ENCODE results near the gene SMOC2.

The SMOC2 gene

GRCh38 chr6:168506460-168506859, 65.5 kb downstream of the SMOC2 start:
- no peak overlapping the region for H3K9ac ChIP-seq (ENCODE audit: low read length)
- DNase-seq (ENCODE audit: low read depth) = no peak
- H3K27me3 ChIP-seq (replicated peaks; ENCODE audit: control insufficient read depth, insufficient read depth, low read length) = peaks cover 10% of the 10 kb centered on the region

GRCh38 chr6:168507297-168507696, 66.3 kb downstream of the SMOC2 start:
- H3K27me3 ChIP-seq (replicated peaks; ENCODE audit: control insufficient read depth, insufficient read depth, low read length) = peaks cover 4% of the 10 kb centered on the region
- no peaks in the 10 kb centered on the region for H3K9me3 ChIP-seq (ENCODE audit: control insufficient read depth, low read length)
- DNase-seq (ENCODE audit: low read depth) = no peak
- H3K36me3 ChIP-seq (ENCODE audit: control insufficient read depth, insufficient read depth, low read length, severe bottlenecking) = no peaks in the 10 kb centered on the region
- H3K9ac ChIP-seq (ENCODE audit: low read length) = no peak overlapping the region
- H3K4me3 ChIP-seq (ENCODE audit: low read length) = no peak overlapping the region
- H3K4me1 ChIP-seq (ENCODE audit: control insufficient read depth, insufficient read depth, low read length) = no peaks in the 10 kb centered on the region

More at GRCh38 chr6:168506460-168506859, 65.5 kb downstream of the SMOC2 start:
- H3K36me3 ChIP-seq (ENCODE audit: control insufficient read depth, insufficient read depth, low read length, severe bottlenecking) = no peaks in the 10 kb centered on the region
- H3K4me3 ChIP-seq (ENCODE audit: low read length) = no peak overlapping the region
- no peaks in the 10 kb centered on the region for H3K9me3 ChIP-seq (ENCODE audit: control insufficient read depth, low read length)
- H3K4me1 ChIP-seq (ENCODE audit: control insufficient read depth, insufficient read depth, low read length) = no peaks in the 10 kb centered on the region

- Histone ChIP-seq H3K27me3 (replicated peaks; ENCODE audit: control insufficient read depth, insufficient read depth, low read length) (peaks cover 4% of the 10 kb centered on the region), H3K36me3 (ENCODE audit: control insufficient read depth, insufficient read depth, low read length, severe bottlenecking) (no peaks in the 10 kb centered on the region), H3K4me3 (ENCODE audit: low read length) (no peak overlapping the region), H3K9me3 (ENCODE audit: control insufficient read depth, low read length) (no peaks in the 10 kb centered on the region), H3K4me1 (ENCODE audit: control insufficient read depth, insufficient read depth, low read length) (no peaks in the 10 kb centered on the region), H3K9ac (ENCODE audit: low read length) (no peak overlapping the region)
- no peak for DNase-seq (ENCODE audit: low read depth)
Measured at GRCh38 chr6:168507730-168508129, 66.7 kb downstream of the SMOC2 start.

GRCh38 chr6:168508903-168509302, 67.9 kb downstream of the SMOC2 start:
- H3K9ac ChIP-seq (ENCODE audit: low read length) = no peak overlapping the region
- H3K9me3 ChIP-seq (ENCODE audit: control insufficient read depth, low read length) = no peaks in the 10 kb centered on the region
- peaks cover under 1% of the 10 kb centered on the region for H3K4me1 ChIP-seq (ENCODE audit: control insufficient read depth, insufficient read depth, low read length)
- peaks cover 5% of the 10 kb centered on the region for H3K27me3 ChIP-seq (replicated peaks; ENCODE audit: control insufficient read depth, insufficient read depth, low read length)
- H3K36me3 ChIP-seq (ENCODE audit: control insufficient read depth, insufficient read depth, low read length, severe bottlenecking) = no peaks in the 10 kb centered on the region
- DNase-seq (ENCODE audit: low read depth) = no peak
- H3K4me3 ChIP-seq (ENCODE audit: low read length) = no peak overlapping the region

- Histone ChIP-seq H3K36me3 (ENCODE audit: control insufficient read depth, insufficient read depth, low read length, severe bottlenecking) (no peaks in the 10 kb centered on the region), H3K4me1 (ENCODE audit: control insufficient read depth, insufficient read depth, low read length) (peaks cover 6% of the 10 kb centered on the region), H3K9ac (ENCODE audit: low read length) (no peak overlapping the region), H3K4me3 (ENCODE audit: low read length) (no peak overlapping the region), H3K9me3 (ENCODE audit: control insufficient read depth, low read length) (no peaks in the 10 kb centered on the region), H3K27me3 (replicated peaks; ENCODE audit: control insufficient read depth, insufficient read depth, low read length) (peaks cover 2% of the 10 kb centered on the region)
- DNase-seq (ENCODE audit: low read depth) = no peak
Measured at GRCh38 chr6:168513766-168514165, 72.8 kb downstream of the SMOC2 start.

- Histone ChIP-seq H3K4me1 (ENCODE audit: control insufficient read depth, insufficient read depth, low read length) (peaks cover 6% of the 10 kb centered on the region), H3K27me3 (replicated peaks; ENCODE audit: control insufficient read depth, insufficient read depth, low read length) (peaks cover 2% of the 10 kb centered on the region), H3K9me3 (ENCODE audit: control insufficient read depth, low read length) (no peaks in the 10 kb centered on the region), H3K9ac (ENCODE audit: low read length) (no peak overlapping the region), H3K4me3 (ENCODE audit: low read length) (no peak overlapping the region), H3K36me3 (ENCODE audit: control insufficient read depth, insufficient read depth, low read length, severe bottlenecking) (no peaks in the 10 kb centered on the region)
- no peak for DNase-seq (ENCODE audit: low read depth)
Measured at GRCh38 chr6:168514216-168514615, 73.2 kb downstream of the SMOC2 start.

- Histone ChIP-seq H3K36me3 (ENCODE audit: control insufficient read depth, insufficient read depth, low read length, severe bottlenecking) (no peaks in the 10 kb centered on the region), H3K4me3 (ENCODE audit: low read length) (no peak overlapping the region), H3K4me1 (ENCODE audit: control insufficient read depth, insufficient read depth, low read length) (peaks cover 6% of the 10 kb centered on the region), H3K9me3 (ENCODE audit: control insufficient read depth, low read length) (no peaks in the 10 kb centered on the region), H3K27me3 (replicated peaks; ENCODE audit: control insufficient read depth, insufficient read depth, low read length) (peaks cover 2% of the 10 kb centered on the region), H3K9ac (ENCODE audit: low read length) (no peak overlapping the region)
- DNase-seq (ENCODE audit: low read depth) = no peak
Measured at GRCh38 chr6:168515376-168515775, 74.4 kb downstream of the SMOC2 start.

- no peak for DNase-seq (ENCODE audit: low read depth)
- peaks cover 6% of the 10 kb centered on the region for H3K4me1 ChIP-seq (ENCODE audit: control insufficient read depth, insufficient read depth, low read length)
- H3K9me3 ChIP-seq (ENCODE audit: control insufficient read depth, low read length) = no peaks in the 10 kb centered on the region
Measured at GRCh38 chr6:168516944-168517741, 76.2 kb downstream of the SMOC2 start.

GRCh38 chr6:168517742-168518347, 76.9 kb downstream of the SMOC2 start:
- H3K36me3 ChIP-seq (ENCODE audit: control insufficient read depth, insufficient read depth, low read length, severe bottlenecking) = no peaks in the 10 kb centered on the region
- no peak for DNase-seq (ENCODE audit: low read depth)
- no peak overlapping the region for H3K4me3 ChIP-seq (ENCODE audit: low read length)
- no peaks in the 10 kb centered on the region for H3K9me3 ChIP-seq (ENCODE audit: control insufficient read depth, low read length)
- peaks cover 2% of the 10 kb centered on the region for H3K27me3 ChIP-seq (replicated peaks; ENCODE audit: control insufficient read depth, insufficient read depth, low read length)
- no peak overlapping the region for H3K9ac ChIP-seq (ENCODE audit: low read length)
- H3K4me1 ChIP-seq (ENCODE audit: control insufficient read depth, insufficient read depth, low read length) = peaks cover 6% of the 10 kb centered on the region

More at GRCh38 chr6:168516944-168517741, 76.2 kb downstream of the SMOC2 start:
- H3K36me3 ChIP-seq (ENCODE audit: control insufficient read depth, insufficient read depth, low read length, severe bottlenecking) = no peaks in the 10 kb centered on the region
- H3K27me3 ChIP-seq (replicated peaks; ENCODE audit: control insufficient read depth, insufficient read depth, low read length) = peaks cover 2% of the 10 kb centered on the region
- no peak overlapping the region for H3K9ac ChIP-seq (ENCODE audit: low read length)
- no peak overlapping the region for H3K4me3 ChIP-seq (ENCODE audit: low read length)

GRCh38 chr6:168518348-168518745, 77.4 kb downstream of the SMOC2 start:
- H3K4me3 ChIP-seq (ENCODE audit: low read length) = no peak overlapping the region
- no peaks in the 10 kb centered on the region for H3K27me3 ChIP-seq (replicated peaks; ENCODE audit: control insufficient read depth, insufficient read depth, low read length)
- no peak for DNase-seq (ENCODE audit: low read depth)
- no peaks in the 10 kb centered on the region for H3K9me3 ChIP-seq (ENCODE audit: control insufficient read depth, low read length)
- H3K36me3 ChIP-seq (ENCODE audit: control insufficient read depth, insufficient read depth, low read length, severe bottlenecking) = no peaks in the 10 kb centered on the region
- no peak overlapping the region for H3K9ac ChIP-seq (ENCODE audit: low read length)
- H3K4me1 ChIP-seq (ENCODE audit: control insufficient read depth, insufficient read depth, low read length) = peaks cover 6% of the 10 kb centered on the region

GRCh38 chr6:168518867-168519266, 77.9 kb downstream of the SMOC2 start:
- Histone ChIP-seq H3K9me3 (ENCODE audit: control insufficient read depth, low read length) (no peaks in the 10 kb centered on the region), H3K9ac (ENCODE audit: low read length) (no peak overlapping the region), H3K4me3 (ENCODE audit: low read length) (no peak overlapping the region), H3K27me3 (replicated peaks; ENCODE audit: control insufficient read depth, insufficient read depth, low read length) (no peaks in the 10 kb centered on the region), H3K36me3 (ENCODE audit: control insufficient read depth, insufficient read depth, low read length, severe bottlenecking) (no peaks in the 10 kb centered on the region), H3K4me1 (ENCODE audit: control insufficient read depth, insufficient read depth, low read length) (peaks cover 6% of the 10 kb centered on the region)
- DNase-seq (ENCODE audit: low read depth) = no peak
